ENCODE data around the gene GAA.
"Not testable (repeated sequence)": the region's sequence is repeated elsewhere in the genome, so short reads cannot be mapped to it uniquely, and the experiment has no call there.

GAA gene

DNA sequence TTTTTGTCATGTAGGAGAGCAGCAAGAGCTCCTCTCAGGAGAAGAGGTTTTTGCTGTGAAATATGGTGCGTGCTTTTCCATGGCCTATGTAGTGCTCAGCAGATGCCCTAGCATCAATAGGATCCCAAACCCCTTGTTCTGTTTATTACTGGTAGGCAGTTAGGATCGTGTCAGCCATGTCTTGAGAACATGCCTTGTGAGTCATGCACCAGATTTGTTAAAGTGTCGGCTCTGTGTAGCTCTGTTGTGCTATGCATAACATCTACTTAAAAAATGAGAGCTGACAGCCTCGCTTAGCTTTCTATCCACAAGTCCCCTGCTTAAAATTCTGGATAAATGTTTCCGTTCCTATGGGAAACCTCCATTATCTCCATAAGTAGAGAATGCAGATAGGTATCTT lies 50.0 kb downstream of the GAA start:
- no peak for DNase-seq

DNA sequence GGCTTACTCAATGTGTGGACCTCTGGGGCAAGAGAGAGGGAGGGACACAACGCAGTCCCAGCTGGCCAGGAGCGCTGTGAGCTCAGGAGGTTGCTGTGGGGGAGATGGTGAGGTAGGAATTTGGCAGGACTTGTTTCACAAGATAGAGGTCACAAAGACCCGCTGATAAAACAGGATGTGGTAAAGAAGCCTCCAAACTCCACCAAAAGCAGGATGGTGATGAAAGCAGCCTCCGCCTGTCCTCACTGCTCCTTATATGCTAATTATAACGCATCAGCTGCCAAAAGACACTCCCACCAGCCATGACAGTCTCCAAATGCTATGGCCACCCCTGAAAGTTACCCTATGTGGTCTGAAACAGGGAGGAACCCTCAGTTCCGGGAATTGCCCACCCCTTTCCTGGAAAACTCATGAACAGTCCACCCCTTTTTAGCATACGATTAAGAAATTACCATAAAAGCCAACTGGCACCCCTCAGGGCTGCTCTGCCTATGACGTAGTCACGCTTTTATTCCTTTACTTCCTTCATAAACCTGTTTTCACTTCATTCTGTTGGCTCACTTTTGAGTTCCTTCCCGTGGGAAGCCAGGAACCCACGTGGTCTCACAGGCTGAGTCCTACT lies 50.8 kb downstream of the GAA start:
- no peak for DNase-seq

DNA sequence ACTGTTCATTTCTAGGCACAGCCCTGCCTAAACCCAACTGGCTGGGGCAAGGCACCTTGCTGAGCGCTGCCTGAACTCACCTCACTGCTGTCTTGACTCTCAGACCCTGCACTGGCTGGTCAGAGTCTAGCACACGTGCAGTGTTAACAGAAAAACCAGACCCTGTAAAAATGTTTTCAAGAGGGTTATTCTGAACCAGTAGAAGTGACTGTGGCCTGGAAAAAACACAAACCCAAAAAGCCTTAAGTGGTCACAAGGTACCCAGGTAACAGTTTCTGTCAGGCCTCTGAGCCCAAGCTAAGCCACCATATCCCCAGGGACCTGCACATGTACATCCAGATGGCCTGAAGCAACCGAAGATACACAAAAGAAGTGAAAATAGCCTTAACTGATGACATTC lies 51.6 kb downstream of the GAA start:
- no peak for DNase-seq

DNA sequence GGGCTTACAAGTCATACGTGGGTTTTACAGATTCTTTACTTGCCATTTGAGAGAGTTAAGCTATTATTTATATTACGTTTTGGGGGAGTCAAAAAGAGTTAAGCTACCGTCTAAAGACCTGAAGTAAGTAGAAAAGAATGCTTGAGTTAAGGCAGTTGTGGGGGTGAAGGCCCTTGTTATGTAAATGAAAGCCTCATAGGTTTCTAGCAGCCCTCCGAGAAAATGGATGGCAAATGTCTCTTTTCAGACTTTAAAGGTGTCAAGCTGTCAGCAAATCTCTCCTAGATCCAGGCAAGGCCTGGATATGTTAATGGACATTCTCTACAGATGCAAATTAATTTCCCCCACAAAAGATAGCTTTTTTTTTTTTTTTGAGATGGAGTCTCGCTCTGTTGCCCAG lies 52.8 kb downstream of the GAA start:
- DNase-seq = no peak

DNA sequence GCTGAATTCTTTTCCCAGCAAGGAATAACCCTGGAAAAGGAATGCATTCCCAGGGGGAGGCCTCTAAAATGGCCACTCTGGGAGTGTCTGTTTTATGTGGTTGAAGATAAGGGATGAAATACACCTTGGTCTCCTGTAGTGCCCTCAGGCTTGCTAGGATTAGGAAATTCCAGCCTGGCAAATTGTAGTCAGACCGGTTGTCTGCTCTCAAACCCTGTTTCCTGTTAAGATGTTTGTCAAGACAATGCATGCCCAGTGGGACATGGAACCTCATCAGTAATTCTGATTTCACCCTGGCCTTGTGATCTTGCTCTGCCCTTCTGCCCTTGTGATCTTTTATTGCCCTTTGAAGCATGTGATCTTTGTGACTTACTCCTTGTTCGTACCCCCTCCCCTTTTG lies 54.2 kb downstream of the GAA start:
- DNase-seq = not testable (repeated sequence)

DNA sequence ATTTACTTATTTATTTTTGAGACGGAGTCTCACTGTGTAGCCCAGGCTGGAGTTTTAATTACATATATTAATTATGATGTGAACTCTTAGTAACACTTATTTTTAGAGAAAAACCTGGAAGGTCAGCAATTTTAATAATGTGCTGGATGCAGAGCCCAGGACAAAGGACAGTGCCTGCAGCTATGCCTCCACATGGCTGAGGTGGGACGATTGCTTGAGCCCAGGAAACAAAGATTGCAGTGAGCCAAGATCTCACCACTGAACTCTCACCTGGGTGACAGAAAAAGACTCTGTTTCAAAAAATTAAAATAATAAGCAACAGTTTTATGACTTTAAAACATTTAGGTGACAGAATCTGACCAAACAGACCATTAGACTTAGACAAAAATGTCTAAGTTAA lies 57.5 kb downstream of the GAA start:
- no peak for DNase-seq

DNA sequence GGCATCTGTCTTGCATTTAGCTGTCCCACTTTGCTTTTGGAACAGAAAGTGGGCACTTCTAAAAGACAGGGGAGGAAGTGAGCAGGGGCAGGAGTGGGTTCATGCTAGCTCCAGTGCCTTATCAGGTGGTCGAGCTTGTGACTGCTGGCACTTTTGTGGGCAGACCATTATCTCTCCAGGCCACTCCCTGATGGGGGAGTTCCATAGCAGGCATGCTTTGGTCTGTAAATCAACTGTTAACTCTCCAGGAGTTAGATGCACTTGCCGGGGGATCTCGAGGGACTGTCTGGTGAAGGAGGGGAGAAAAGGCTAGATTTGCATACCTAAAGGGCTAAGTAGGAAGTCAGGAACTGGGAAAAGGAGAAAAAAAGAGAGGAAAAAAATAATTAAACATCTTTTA lies 59.2 kb downstream of the GAA start:
- DNase-seq = no peak

DNA sequence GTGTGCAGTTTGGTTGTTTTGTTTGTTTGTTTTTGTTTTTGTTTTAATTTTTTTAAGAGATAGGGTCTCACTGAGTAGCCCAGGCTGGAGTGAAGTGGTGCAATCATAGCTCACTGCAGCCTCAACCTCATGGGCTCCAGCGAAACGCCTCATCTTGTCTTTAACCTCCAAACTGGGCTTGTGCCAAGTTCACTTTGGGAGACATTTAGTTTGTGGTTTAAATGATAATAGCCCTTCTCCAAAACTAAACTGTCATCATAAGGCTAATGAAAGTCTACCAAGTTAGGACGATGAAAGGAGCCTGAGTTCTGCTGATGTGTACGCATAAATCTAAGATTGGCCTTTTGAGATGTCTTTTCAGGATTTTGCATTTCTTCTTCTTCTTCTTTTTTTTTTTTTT lies 62.0 kb downstream of the GAA start:
- no peak for DNase-seq

DNA sequence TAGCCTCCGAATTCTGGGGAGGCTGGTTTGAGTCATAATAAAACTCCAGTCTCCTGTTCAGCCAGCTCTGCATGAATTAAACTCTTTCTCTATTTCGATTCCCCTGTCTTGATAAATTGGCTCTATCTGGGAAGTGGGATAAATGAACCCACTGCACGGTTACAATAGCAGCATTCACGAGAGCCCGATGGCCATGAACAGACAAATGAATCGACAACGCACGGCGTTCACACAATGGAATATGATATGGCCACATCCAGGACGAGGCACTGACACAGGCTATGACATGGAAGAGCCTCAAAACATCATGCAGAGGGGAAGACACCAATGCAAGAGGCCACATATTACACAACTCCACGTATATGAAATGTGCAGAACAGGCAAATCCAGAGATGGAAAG lies 62.8 kb downstream of the GAA start:
- DNase-seq = no peak

DNA sequence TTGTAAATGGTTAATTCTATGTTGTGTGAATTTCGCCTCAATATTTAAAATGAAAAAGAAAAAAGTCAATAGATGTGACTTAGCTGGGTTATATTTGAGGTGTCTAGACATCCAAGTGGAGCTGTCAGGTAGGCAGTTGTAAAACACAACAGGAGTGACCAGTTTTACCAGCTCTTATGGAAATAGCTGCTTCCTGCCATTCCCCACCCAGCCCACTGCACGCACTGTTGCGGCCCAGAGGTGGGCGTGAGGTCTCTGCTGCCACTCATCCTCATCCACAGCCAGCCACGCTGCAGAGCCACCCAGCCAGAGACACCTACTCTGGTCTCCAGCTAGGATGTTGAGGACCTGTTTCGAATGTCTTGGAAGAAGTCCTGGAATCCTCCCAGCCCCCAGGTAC lies 65.1 kb downstream of the GAA start:
- no peak for DNase-seq

DNA sequence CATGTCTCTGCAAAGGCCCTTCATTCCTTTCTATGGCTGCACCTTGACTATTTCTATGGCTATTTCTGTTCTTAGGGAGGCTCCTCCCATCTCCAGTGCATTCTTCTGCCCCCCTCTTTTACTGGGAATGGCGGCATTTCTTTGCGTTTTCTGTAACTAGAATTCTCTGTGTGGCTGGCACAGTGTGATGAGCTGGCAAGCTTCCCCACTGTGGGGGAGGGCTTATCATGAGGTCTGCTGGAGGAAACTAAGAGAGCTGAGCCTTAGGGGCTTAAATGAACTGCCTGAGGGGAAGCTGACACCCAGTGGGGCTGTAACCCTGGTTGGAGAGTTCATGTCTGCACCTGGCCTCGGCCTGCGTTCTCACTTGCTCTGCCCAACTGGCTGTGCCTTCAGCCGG lies 67.0 kb downstream of the GAA start:
- no peak for DNase-seq

DNA sequence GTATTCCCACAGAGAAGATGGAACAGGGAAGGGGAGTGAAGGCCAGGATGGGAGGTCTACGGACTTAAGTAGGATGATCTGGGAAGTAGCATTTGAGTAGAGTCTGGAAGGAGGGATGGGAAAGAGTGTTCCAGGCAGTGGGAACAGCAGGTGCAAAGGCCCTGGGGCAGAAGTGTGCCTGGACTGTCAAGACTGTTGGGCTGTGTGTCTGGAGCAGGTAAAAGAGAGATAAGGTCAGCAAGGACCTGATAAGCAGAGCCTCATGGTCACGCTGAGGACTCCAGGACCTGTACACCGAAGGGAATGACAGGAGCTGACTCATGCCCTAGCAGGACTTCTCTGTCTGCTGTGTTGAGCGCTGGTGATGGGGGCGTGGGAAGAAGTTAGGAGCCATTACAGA lies 67.7 kb downstream of the GAA start:
- no peak for DNase-seq

Data from stimulated activated naive CD4-positive, alpha-beta T cell treated with Interleukin-2 at 50 U/mL for 16 hours (primary cell).